HEK293 (cell line): Measurements from ENCODE around the gene KCNQ2.

Experiments
- EGR2 ChIP-seq: fragments of 450-650 bp; formaldehyde crosslinking; IDR thresholded peaks from 2 replicates; pipeline ENCODE4 v1.5.1; 2016; ENCODE audit warnings: low read depth, missing biosample characterization, missing genetic modification characterization
- GLIS2 ChIP-seq: fragments of 450-650 bp; formaldehyde crosslinking; IDR thresholded peaks from 2 replicates; pipeline ENCODE4 v1.5.1; 2016; ENCODE audit warnings: missing biosample characterization, missing genetic modification characterization
- OSR2 ChIP-seq: fragments of 450-650 bp; formaldehyde crosslinking; IDR thresholded peaks from 2 replicates; pipeline ENCODE4 v1.5.1; 2016; ENCODE audit warnings: missing biosample characterization, missing genetic modification characterization
- RBAK ChIP-seq: fragments of 450-650 bp; formaldehyde crosslinking; IDR thresholded peaks from 2 replicates; pipeline ENCODE4 v1.5.1; 2016; ENCODE audit warnings: missing biosample characterization, missing genetic modification characterization
- TCF7L2 ChIP-seq: IDR thresholded peaks from 2 replicates; pipeline ENCODE4 v1.6.1; 2011; ENCODE audit warnings: low read depth, mild to moderate bottlenecking, inconsistent platforms, low read length, moderate library complexity, borderline replicate concordance
- YY1 ChIP-seq: fragments of 450-650 bp; formaldehyde crosslinking; IDR thresholded peaks from 2 replicates; pipeline ENCODE4 v1.5.1; 2018; ENCODE audit warnings: missing biosample characterization, missing genetic modification characterization
- ZBTB1 ChIP-seq: fragments of 450-650 bp; formaldehyde crosslinking; IDR thresholded peaks from 2 replicates; pipeline ENCODE4 v1.5.1; 2016; ENCODE audit warnings: missing biosample characterization, missing genetic modification characterization
- ZBTB44 ChIP-seq: fragments of 450-650 bp; IDR thresholded peaks from 2 replicates; pipeline ENCODE4 v1.5.1; 2018; ENCODE audit warnings: missing biosample characterization, mild to moderate bottlenecking, missing genetic modification characterization
- ZNF274 ChIP-seq, 2 experiments: fragments of 200-500 bp in 1 of 2; fragments of 450-650 bp in 1 of 2; sonication (Bioruptor generic) in 1 of 2; formaldehyde crosslinking in 1 of 2; IDR thresholded peaks; 2 replicates each; pipeline versions ENCODE4 v1.5.1 to v1.6.1; 2014 to 2016; ENCODE audit warnings: borderline replicate concordance in 1 of 2, inconsistent platforms in 1 of 2, low read length in 1 of 2, missing biosample characterization in 1 of 2, missing genetic modification characterization in 1 of 2
- ZNF311 ChIP-seq: fragments of 450-650 bp; formaldehyde crosslinking; IDR thresholded peaks from 2 replicates; pipeline ENCODE4 v1.5.1; 2017; ENCODE audit warnings: missing biosample characterization, missing genetic modification characterization, borderline replicate concordance
- ZNF561 ChIP-seq: fragments of 450-650 bp; IDR thresholded peaks from 2 replicates; pipeline ENCODE4 v1.5.1; 2018; ENCODE audit warnings: missing biosample characterization, missing genetic modification characterization, borderline replicate concordance
- ZNF624 ChIP-seq: fragments of 450-650 bp; formaldehyde crosslinking; IDR thresholded peaks from 2 replicates; pipeline ENCODE4 v1.5.1; 2017; ENCODE audit warnings: missing biosample characterization, missing genetic modification characterization
- ZNF629 ChIP-seq: fragments of 450-650 bp; formaldehyde crosslinking; IDR thresholded peaks from 2 replicates; pipeline ENCODE4 v1.5.1; 2017; ENCODE audit warnings: missing biosample characterization, missing genetic modification characterization
- TF ChIP-seq, protein P1 (sequence below): fragments of 450-650 bp; formaldehyde crosslinking; IDR thresholded peaks from 2 replicates; pipeline ENCODE4 v1.5.1; 2016; ENCODE audit warnings: missing biosample characterization, missing genetic modification characterization

DNA sequence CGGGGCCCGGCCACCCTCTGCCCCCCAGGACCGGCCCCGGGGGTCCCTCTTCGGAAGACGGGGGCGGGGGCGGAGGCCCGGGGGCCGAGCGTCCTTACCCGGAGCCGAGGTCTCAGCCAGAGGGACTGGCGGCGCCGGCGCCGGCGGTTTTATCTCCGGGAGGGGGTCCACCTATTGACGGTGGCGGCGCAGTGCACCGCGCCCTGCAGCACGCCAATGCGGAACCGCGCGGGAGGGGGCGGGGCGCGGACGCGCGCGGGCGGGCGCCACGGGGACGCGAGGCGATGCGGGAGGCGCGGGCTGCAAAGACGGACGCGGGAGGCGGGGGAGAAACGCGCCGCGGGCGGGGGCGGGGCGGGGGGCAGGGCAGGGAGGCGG, 26.5 kb upstream of the KCNQ2 start, which contains the start of gene EEF1A2:
- TF ChIP-seq, protein P1, sequence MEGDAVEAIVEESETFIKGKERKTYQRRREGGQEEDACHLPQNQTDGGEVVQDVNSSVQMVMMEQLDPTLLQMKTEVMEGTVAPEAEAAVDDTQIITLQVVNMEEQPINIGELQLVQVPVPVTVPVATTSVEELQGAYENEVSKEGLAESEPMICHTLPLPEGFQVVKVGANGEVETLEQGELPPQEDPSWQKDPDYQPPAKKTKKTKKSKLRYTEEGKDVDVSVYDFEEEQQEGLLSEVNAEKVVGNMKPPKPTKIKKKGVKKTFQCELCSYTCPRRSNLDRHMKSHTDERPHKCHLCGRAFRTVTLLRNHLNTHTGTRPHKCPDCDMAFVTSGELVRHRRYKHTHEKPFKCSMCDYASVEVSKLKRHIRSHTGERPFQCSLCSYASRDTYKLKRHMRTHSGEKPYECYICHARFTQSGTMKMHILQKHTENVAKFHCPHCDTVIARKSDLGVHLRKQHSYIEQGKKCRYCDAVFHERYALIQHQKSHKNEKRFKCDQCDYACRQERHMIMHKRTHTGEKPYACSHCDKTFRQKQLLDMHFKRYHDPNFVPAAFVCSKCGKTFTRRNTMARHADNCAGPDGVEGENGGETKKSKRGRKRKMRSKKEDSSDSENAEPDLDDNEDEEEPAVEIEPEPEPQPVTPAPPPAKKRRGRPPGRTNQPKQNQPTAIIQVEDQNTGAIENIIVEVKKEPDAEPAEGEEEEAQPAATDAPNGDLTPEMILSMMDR = no peak
- TF ChIP-seq ZNF629 (tag by site-specific recombination) (no peak), EGR2 (tag by site-specific recombination) (no peak), GLIS2 (tag by site-specific recombination) (no peak), ZNF561 (no peak), YY1 (tag by site-specific recombination) (no peak), TCF7L2 (no peak), ZNF624 (tag by site-specific recombination) (no peak), OSR2 (tag by site-specific recombination) (no peak), RBAK (tag by site-specific recombination) (no peak), ZNF311 (tag by site-specific recombination) (no peak), ZBTB1 (tag by site-specific recombination) (no peak), ZNF274 (IDR thresholded peaks at IDR 0.05; ENCODE audit: low read length) (no peak), ZNF274 (tag by site-specific recombination; IDR thresholded peaks at IDR 0.05; ENCODE audit: borderline replicate concordance) (no peak), ZBTB44 (tag by site-specific recombination) (no peak)
